ENCODE measurements around the gene HK3. TPM values are rescaled to one million over a fixed set of nuclear protein-coding genes. Genes with fewer than 3 reads are reported as not detected.

The HK3 gene
- total RNA-seq, 2 experiments from 2014 or later = 0.21 to 0.22 TPM

GRCh38 chr5:176921714-176922113 lies 22.6 kb upstream of the HK3 start:
- CTCF ChIA-PET = no interaction called here
- Mint-ChIP-seq H3K27ac (no peak overlapping the region), H3K27me3 (no peaks in the 10 kb centered on the region), H3K36me3 (ENCODE audit: low read depth) (peaks cover 15% of the 10 kb centered on the region), H3K4me3 (no peak overlapping the region), H3K9me3 (no peaks in the 10 kb centered on the region), H3K4me1 (peaks cover 4% of the 10 kb centered on the region)
- DNase-seq = no peak
- POLR2A ChIA-PET = no interaction called here

- H3K9me3 Mint-ChIP-seq = no peaks in the 10 kb centered on the region
- peaks cover 22% of the 10 kb centered on the region for H3K36me3 Mint-ChIP-seq (ENCODE audit: low read depth)
- peaks cover 10% of the 10 kb centered on the region for H3K4me1 Mint-ChIP-seq
- no peak overlapping the region for H3K4me3 Mint-ChIP-seq
- CTCF ChIA-PET = no interaction called here
- POLR2A ChIA-PET = no interaction called here
- no peak for DNase-seq
- no peak overlapping the region for H3K27ac Mint-ChIP-seq
- no peaks in the 10 kb centered on the region for H3K27me3 Mint-ChIP-seq
Measured at GRCh38 chr5:176918613-176919012, 19.5 kb upstream of the HK3 start.

DNA sequence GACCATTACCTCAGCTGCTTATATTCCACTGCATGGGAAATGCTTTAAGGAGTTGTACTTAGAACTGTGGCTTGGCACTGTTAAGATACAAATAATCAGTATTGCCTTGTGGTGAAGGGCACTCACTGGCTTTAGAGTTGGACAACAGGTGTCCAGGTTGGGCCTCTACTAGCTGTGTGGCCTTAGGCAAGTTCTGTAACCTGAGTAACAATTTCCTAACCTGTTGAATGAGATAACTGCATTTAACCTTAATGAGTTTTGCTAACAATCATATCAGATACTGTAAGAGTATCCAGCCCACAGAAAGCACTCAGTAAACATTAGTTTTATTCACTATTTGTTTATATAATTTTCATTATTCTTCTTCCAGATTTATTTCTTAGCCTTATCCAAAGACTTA lies 17.2 kb upstream of the HK3 start:
- H3K27me3 Mint-ChIP-seq = no peaks in the 10 kb centered on the region
- no peak overlapping the region for H3K4me3 Mint-ChIP-seq
- no peak overlapping the region for H3K27ac Mint-ChIP-seq
- ChIA-PET CTCF (interaction anchor here (1.1 to 1.6 kb wide), 2 partner anchors 21 to 257 kb away, joined by 3 to 4 read pairs; no protein-coding TSS in a partner anchor), POLR2A (no interaction called here)
- H3K36me3 Mint-ChIP-seq (ENCODE audit: low read depth) = peaks cover 20% of the 10 kb centered on the region
- DNase-seq = no peak
- no peaks in the 10 kb centered on the region for H3K9me3 Mint-ChIP-seq
- H3K4me1 Mint-ChIP-seq = peaks cover 10% of the 10 kb centered on the region

GRCh38 chr5:176915906-176916305 lies 16.8 kb upstream of the HK3 start:
- no peak for DNase-seq
- Mint-ChIP-seq H3K36me3 (ENCODE audit: low read depth) (peaks cover 18% of the 10 kb centered on the region), H3K27me3 (no peaks in the 10 kb centered on the region), H3K4me3 (no peak overlapping the region), H3K4me1 (peaks cover 10% of the 10 kb centered on the region), H3K27ac (no peak overlapping the region), H3K9me3 (no peaks in the 10 kb centered on the region)
- POLR2A ChIA-PET = no interaction called here
- CTCF ChIA-PET = interaction anchor here (1.1 kb wide), 1 partner anchor 257 kb away, joined by 4 read pairs; no protein-coding TSS in a partner anchor

DNA sequence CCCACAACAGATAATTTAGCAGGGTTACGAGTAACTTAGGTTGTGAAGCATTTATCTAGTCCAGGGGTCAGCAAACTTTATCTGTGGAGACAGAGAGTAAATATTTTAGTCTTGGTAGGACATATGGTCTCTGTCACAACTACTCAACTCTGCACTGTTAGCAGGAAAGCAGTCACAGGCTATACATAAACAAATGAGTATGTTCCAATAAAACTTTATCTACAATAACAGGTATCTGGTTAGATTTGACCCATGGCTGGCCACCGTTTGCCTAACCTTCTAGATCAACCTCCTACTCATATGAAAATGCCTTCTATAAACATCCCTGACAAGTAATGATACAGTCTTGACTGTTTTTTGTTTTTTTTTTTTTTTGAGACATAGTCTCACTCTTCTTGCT lies 13.0 kb upstream of the HK3 start:
- Mint-ChIP-seq H3K4me1 (peaks cover 10% of the 10 kb centered on the region), H3K27ac (no peak overlapping the region), H3K9me3 (no peaks in the 10 kb centered on the region), H3K27me3 (no peaks in the 10 kb centered on the region), H3K36me3 (ENCODE audit: low read depth) (peaks cover 24% of the 10 kb centered on the region), H3K4me3 (no peak overlapping the region)
- CTCF ChIA-PET = interaction anchor here (0.7 to 3.0 kb wide), 3 partner anchors 10 to 74 kb away, joined by 4 to 10 read pairs (median 5); no protein-coding TSS in a partner anchor
- POLR2A ChIA-PET = no interaction called here
- no peak for DNase-seq

DNA sequence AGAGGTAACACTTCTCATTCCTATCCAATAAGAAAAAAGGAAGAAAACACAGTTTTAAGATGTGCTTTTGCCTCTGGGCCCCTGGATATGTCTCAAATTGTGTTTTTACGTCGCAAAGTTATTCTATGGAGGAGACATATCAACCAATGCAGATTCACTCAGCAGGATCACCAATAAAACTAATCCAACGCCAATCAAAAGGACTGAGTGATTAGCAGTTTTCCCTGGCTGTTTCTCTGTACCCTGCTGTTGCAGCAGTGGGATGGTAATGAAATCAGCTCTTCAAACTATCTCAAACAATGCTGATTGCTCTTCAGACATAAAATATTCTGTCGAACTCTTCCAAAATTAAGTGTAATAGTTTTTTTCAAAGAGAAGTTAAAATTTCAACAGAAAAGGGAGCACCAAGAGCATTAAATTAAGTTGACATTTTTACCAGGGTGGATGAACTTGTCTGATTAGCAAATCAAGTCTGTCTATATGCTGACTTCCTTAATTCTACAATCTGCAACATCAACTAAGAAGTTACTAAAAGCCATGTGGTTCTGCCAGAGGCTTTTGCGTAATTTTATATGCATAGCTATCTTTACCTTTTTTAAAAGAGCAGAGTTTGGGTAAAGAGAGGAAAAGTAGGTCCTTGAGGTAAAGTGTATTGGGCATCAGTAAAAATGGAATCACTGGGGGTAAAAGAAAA lies 9.7 kb upstream of the HK3 start:
- Mint-ChIP-seq H3K4me1 (no peaks in the 10 kb centered on the region), H3K4me3 (no peak overlapping the region), H3K27ac (no peak overlapping the region), H3K9me3 (no peaks in the 10 kb centered on the region), H3K27me3 (no peaks in the 10 kb centered on the region), H3K36me3 (ENCODE audit: low read depth) (peaks cover 46% of the 10 kb centered on the region)
- no peak for DNase-seq
- CTCF ChIA-PET = interaction anchor here (0.6 kb wide), 1 partner anchor 99 kb away, joined by 4 read pairs; no protein-coding TSS in a partner anchor
- POLR2A ChIA-PET = no interaction called here

GRCh38 chr5:176906796-176907195 lies 7.7 kb upstream of the HK3 start:
- peaks cover 2% of the 10 kb centered on the region for H3K4me1 Mint-ChIP-seq
- H3K27ac Mint-ChIP-seq = no peak overlapping the region
- DNase-seq = no peak
- peaks cover 55% of the 10 kb centered on the region for H3K36me3 Mint-ChIP-seq (ENCODE audit: low read depth)
- ChIA-PET POLR2A (no interaction called here), CTCF (no interaction called here)
- H3K27me3 Mint-ChIP-seq = no peaks in the 10 kb centered on the region
- H3K4me3 Mint-ChIP-seq = no peak overlapping the region
- no peaks in the 10 kb centered on the region for H3K9me3 Mint-ChIP-seq

DNA sequence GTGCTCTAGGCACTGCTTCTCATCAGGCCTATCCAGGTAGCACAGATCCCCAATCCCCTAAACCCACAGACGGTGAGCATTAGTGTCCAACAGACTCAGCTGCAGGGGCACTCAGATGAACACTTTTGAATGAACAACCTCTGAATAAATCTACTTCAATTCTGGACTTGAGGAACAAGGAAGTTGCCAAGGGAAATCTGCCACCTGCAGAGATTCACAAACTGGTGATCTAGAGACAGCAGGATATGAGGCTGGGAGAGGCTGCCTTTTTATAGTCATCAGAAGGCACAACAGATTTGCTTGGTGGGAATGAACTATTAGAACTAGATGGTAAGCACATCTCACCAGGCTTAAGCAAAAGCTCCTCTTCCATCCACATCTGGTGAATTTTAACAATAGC lies 7.0 kb upstream of the HK3 start:
- Mint-ChIP-seq H3K27me3 (no peaks in the 10 kb centered on the region), H3K4me1 (peaks cover 3% of the 10 kb centered on the region), H3K9me3 (no peaks in the 10 kb centered on the region), H3K4me3 (no peak overlapping the region), H3K27ac (no peak overlapping the region), H3K36me3 (ENCODE audit: low read depth) (peaks cover 57% of the 10 kb centered on the region)
- no peak for DNase-seq
- ChIA-PET POLR2A (no interaction called here), CTCF (no interaction called here)

GRCh38 chr5:176904276-176904675 lies 5.1 kb upstream of the HK3 start:
- DNase-seq = no peak
- peaks cover 54% of the 10 kb centered on the region for H3K36me3 Mint-ChIP-seq (ENCODE audit: low read depth)
- no peaks in the 10 kb centered on the region for H3K9me3 Mint-ChIP-seq
- no peak overlapping the region for H3K27ac Mint-ChIP-seq
- peaks cover 13% of the 10 kb centered on the region for H3K4me1 Mint-ChIP-seq
- POLR2A ChIA-PET = no interaction called here
- H3K27me3 Mint-ChIP-seq = no peaks in the 10 kb centered on the region
- CTCF ChIA-PET = interaction anchor here (1.0 kb wide), 1 partner anchor 14 kb away, joined by 3 read pairs; no protein-coding TSS in a partner anchor
- H3K4me3 Mint-ChIP-seq = no peak overlapping the region

GRCh38 chr5:176902911-176903664 lies 3.9 kb upstream of the HK3 start:
- Mint-ChIP-seq H3K36me3 (ENCODE audit: low read depth) (peaks cover 48% of the 10 kb centered on the region), H3K4me1 (peaks cover 17% of the 10 kb centered on the region), H3K9me3 (no peaks in the 10 kb centered on the region), H3K27me3 (no peaks in the 10 kb centered on the region), H3K27ac (no peak overlapping the region), H3K4me3 (no peak overlapping the region)
- POLR2A ChIA-PET = no interaction called here
- no peak for DNase-seq
- CTCF ChIA-PET = interaction anchor here (0.7 to 2.0 kb wide), 5 partner anchors 8 to 69 kb away, joined by 3 to 10 read pairs (median 3); no protein-coding TSS in a partner anchor

GRCh38 chr5:176902102-176902814 lies 3.1 kb upstream of the HK3 start:
- ChIA-PET POLR2A (no interaction called here), CTCF (interaction anchor here (0.7 to 2.0 kb wide), 4 partner anchors 9 to 68 kb away, joined by 3 to 10 read pairs (median 3); no protein-coding TSS in a partner anchor)
- Mint-ChIP-seq H3K4me1 (peaks cover 17% of the 10 kb centered on the region), H3K4me3 (no peak overlapping the region), H3K27ac (no peak overlapping the region), H3K27me3 (no peaks in the 10 kb centered on the region), H3K9me3 (no peaks in the 10 kb centered on the region), H3K36me3 (ENCODE audit: low read depth) (peaks cover 44% of the 10 kb centered on the region)
- DNase-seq = no peak

GRCh38 chr5:176901260-176902101 lies 2.3 kb upstream of the HK3 start:
- Mint-ChIP-seq H3K27me3 (no peaks in the 10 kb centered on the region), H3K9me3 (no peaks in the 10 kb centered on the region), H3K4me3 (no peak overlapping the region), H3K27ac (no peak overlapping the region), H3K4me1 (peaks cover 17% of the 10 kb centered on the region), H3K36me3 (ENCODE audit: low read depth) (peaks cover 37% of the 10 kb centered on the region)
- ChIA-PET POLR2A (no interaction called here), CTCF (interaction anchor here (2.0 kb wide), 1 partner anchor 9 kb away, joined by 10 read pairs; no protein-coding TSS in a partner anchor)
- DNase-seq = no peak
